Upper lobe of right lung (tissue), 1 donor: Measurements from ENCODE around the gene NUAK2. TPM values are rescaled to one million over a fixed set of nuclear protein-coding genes. Genes with fewer than 3 reads are reported as not detected.

Experiments used
- ATAC-seq: fragments of 200-7000 bp; cut with Tn5 transposase; one replicate; pipeline ENCODE4 v1.9.1; 2020; ENCODE audit warnings: mild to moderate bottlenecking, moderate library complexity
- DNase-seq: peaks from one replicate; pipeline ENCODE4 v3.0.0-alpha.2; 2020
- H3K27ac ChIP-seq: fragments of 200-600 bp; one replicate; pipeline ENCODE4 v1.8.0; 2022
- H3K27me3 ChIP-seq: fragments of 200-600 bp; one replicate; pipeline ENCODE4 v1.8.0; 2022; ENCODE audit warnings: mild to moderate bottlenecking
- H3K36me3 ChIP-seq: fragments of 200-600 bp; one replicate; pipeline ENCODE4 v1.8.0; 2022
- H3K4me1 ChIP-seq: fragments of 200-600 bp; one replicate; pipeline ENCODE4 v1.8.0; 2022
- H3K4me3 ChIP-seq: fragments of 200-600 bp; one replicate; pipeline ENCODE4 v1.8.0; 2022; ENCODE audit warnings: mild to moderate bottlenecking
- H3K9me3 ChIP-seq: fragments of 200-600 bp; one replicate; pipeline ENCODE4 v1.8.0; 2022
- intact Hi-C: fragments of 100-400 bp; cut with DNase I; formaldehyde crosslinking; loops from one replicate; pipeline ENCODE4 v1.11.0; 2022
- total RNA-seq: library from RNA; stranded (reverse); fragmentation: NEBNext Ultra II Directional; extraction: Animal tissue kit (Norgen Biotek cat#: 25700); gene quantifications from one replicate; pipeline ENCODE4 v1.2.1, GENCODE V29; 2021
- TF ChIP-seq, protein P1 (sequence below): fragments of 200-600 bp; IDR thresholded peaks from one replicate; pipeline ENCODE4 v1.8.0; 2022; ENCODE audit warnings: antibody characterized with exemption
- donor health status: DM: no; HTN: yes; CAD: no; lungs with severe emphysema.

NUAK2 gene
- total RNA-seq, 1 donor from 2014 or later: 8.8 TPM

DNA sequence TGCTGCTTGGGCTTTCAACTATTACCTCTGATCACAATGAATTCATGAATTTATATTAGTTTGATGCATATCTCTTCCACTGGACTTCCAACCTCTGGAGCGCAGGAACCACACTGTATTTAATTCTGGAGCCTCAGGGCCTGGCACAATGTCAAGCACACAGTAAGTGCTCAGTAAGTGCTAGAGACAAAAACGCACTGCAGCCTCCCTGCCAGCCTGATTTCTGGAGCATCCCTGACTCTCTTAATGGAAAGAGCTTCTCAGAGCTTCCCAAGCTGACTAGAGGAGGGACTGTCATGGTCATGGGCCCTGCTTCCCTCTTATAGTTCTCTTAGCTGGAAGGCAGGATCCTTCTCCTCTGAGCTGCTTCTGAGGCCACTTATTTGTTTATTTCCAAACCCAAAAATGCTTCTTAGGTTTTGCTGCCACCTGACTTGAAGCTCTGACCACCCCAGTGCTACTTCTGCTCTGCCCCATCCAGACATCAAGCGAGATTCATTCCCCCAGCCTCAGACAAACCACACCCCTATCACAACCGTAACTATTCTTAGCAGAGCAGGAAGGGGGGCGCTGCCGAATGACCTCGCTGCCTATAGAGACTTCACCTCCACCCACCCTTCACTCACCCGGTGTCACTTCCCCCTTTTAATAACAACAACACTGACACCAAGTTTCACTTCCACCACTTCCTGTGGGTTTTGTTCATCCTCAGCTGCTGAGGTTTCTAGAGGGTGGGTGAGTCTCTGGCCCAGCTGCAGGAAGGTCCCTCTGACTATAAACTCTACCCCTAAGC lies 33.6 kb downstream of the NUAK2 start:
- Histone ChIP-seq H3K4me3 (no peak overlapping the region), H3K27me3 (no peaks in the 10 kb centered on the region), H3K4me1 (peaks cover 44% of the 10 kb centered on the region), H3K27ac (peak overlapping the region; percentile 25), H3K9me3 (no peaks in the 10 kb centered on the region), H3K36me3 (no peaks in the 10 kb centered on the region)
- TF ChIP-seq, protein P1, sequence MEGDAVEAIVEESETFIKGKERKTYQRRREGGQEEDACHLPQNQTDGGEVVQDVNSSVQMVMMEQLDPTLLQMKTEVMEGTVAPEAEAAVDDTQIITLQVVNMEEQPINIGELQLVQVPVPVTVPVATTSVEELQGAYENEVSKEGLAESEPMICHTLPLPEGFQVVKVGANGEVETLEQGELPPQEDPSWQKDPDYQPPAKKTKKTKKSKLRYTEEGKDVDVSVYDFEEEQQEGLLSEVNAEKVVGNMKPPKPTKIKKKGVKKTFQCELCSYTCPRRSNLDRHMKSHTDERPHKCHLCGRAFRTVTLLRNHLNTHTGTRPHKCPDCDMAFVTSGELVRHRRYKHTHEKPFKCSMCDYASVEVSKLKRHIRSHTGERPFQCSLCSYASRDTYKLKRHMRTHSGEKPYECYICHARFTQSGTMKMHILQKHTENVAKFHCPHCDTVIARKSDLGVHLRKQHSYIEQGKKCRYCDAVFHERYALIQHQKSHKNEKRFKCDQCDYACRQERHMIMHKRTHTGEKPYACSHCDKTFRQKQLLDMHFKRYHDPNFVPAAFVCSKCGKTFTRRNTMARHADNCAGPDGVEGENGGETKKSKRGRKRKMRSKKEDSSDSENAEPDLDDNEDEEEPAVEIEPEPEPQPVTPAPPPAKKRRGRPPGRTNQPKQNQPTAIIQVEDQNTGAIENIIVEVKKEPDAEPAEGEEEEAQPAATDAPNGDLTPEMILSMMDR: peak; percentile 6
- peak; percentile 82 for DNase-seq
- intact Hi-C loops: no loop called here
- ATAC-seq: peak; percentile 82

DNA sequence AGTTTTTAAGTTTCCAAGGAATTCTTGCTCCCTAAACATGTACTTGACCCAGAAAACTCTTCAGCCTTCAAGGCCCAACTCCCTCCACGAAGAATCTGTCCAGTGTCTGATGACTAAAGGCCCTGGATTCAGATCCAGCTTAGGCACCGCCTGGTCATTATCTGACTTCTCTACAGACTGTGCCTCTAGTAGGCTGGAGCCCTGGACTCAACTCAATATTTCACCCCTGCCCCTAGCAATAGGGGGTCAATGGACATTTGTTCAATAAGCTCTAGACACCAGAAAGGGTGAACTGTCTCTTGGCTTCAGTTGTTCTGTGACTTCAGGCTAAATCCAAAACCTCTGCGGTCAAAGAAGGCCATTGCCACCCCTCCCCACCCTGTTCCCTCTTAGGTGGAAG lies 34.5 kb downstream of the NUAK2 start:
- no peak overlapping the region for H3K4me3 ChIP-seq
- ATAC-seq (no peak), DNase-seq (no peak)
- TF ChIP-seq, protein P1: no peak
- intact Hi-C loops: no loop called here
- H3K27ac ChIP-seq: peak overlapping the region; percentile 25
- H3K9me3 ChIP-seq: no peaks in the 10 kb centered on the region
- no peaks in the 10 kb centered on the region for H3K36me3 ChIP-seq
- H3K27me3 ChIP-seq: no peaks in the 10 kb centered on the region
- H3K4me1 ChIP-seq: peaks cover 44% of the 10 kb centered on the region

DNA sequence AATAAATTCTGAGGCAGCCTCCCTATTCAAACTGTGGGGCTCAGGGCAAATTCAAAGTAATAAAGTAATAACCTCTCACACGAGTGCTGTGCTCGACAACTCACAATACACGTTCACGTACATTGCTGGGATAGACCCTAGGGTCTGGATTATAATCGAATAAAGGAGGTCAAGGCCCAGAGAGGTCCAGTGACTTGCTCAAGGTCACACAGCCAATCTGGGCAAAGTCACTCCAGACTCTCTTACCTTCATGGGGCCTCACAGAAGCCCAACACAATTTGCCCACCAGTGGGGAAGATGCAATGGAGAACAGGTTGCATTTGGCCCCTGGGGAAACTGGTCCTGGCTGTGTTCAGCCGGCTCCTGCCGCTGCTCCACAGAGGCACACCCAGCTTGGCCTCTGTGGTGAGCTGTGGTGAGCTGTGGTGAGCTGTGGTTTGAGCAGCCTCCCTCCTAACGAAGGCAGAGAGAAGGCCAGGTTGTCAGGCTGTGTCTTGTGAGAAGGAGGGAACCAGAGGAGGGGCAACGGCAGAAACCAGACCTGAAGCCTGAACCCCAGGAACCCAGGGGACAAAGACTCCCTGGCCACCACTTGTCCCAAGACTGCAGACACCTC lies 35.1 kb downstream of the NUAK2 start:
- no peak for DNase-seq
- H3K36me3 ChIP-seq: no peaks in the 10 kb centered on the region
- TF ChIP-seq, protein P1: no peak
- no peaks in the 10 kb centered on the region for H3K9me3 ChIP-seq
- no peak for ATAC-seq
- no peaks in the 10 kb centered on the region for H3K27me3 ChIP-seq
- intact Hi-C loops: no loop called here
- peak overlapping the region; percentile 24 for H3K27ac ChIP-seq
- H3K4me3 ChIP-seq: no peak overlapping the region
- peaks cover 44% of the 10 kb centered on the region for H3K4me1 ChIP-seq

DNA sequence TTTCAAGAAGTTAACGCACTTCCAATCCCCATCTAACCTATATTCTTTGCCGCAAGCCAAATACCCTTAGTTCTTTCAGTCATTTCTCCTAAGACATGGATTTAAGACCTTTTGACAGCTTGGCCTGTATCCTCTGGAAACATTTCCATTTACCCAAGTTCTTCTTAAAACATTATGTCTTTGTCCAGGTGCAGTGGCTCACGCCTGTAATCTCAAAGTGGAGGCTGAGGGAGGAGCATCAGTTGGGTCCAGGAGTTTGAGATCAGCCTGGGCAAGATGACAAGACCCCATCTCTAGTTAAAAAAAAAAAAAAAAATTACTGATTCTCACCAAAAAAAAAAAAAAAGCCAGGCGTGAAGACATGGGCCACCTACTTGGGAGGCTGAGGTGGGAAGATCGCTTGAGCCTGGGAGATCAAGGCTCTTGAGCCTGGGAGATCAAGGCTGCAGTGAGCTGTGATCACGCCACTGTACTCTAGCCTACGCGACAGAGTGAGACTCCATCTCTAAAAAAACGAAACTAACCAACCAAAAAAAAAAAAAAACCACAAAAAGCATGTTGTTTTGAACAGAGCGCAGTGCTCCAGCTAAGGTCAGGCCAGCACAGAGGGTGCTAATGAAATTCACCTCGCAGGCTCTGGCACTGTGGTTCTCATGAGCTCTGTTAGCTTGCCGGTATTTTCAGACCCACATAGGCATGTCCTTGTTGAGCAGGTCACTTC lies 36.0 kb downstream of the NUAK2 start:
- peak overlapping the region; percentile 24 for H3K27ac ChIP-seq
- ATAC-seq: no peak
- no peaks in the 10 kb centered on the region for H3K9me3 ChIP-seq
- H3K4me1 ChIP-seq: peaks cover 44% of the 10 kb centered on the region
- intact Hi-C loops: no loop called here
- no peaks in the 10 kb centered on the region for H3K36me3 ChIP-seq
- no peaks in the 10 kb centered on the region for H3K27me3 ChIP-seq
- H3K4me3 ChIP-seq: no peak overlapping the region
- TF ChIP-seq, protein P1: no peak
- DNase-seq: no peak

DNA sequence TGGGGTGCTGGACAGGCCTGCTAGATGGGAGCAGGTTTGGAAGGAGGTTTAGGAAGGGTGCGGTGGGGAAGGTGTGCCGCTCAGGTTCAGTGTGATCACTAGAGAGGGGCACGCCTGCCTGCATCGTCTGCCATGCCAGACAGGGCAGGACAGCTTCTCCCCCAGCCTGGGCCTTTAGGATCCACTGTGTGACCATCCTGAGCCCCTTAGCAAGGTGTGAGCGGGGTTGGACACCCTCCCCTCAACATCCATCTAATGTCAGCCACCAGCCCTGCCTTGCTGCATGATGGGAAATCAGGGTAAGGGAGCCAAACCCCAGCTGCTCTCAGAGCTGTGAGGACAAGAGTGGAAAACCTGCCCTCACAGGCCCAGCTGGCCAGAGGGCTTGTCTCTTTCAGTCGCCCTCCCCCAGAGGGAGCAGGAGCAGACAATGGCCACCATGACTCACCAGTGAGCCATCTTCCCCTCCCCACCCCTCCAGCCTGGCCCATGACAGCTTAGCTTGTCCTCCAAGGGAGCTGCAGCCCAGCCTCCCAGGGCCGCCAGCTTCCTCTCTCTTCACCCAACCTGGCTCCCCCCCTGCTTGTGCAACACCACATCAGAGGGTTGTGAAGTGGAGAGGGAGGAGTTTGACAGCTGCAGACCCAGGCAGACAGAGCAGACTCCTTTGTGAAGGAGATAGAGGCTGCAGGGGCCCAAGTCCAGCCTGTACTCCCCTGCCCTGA lies 37.0 kb downstream of the NUAK2 start:
- H3K36me3 ChIP-seq: no peaks in the 10 kb centered on the region
- no peaks in the 10 kb centered on the region for H3K9me3 ChIP-seq
- intact Hi-C loops: no loop called here
- ATAC-seq (peak; percentile 93), DNase-seq (peak; percentile 92)
- peaks cover 44% of the 10 kb centered on the region for H3K4me1 ChIP-seq
- TF ChIP-seq, protein P1: peak; percentile 15
- H3K27ac ChIP-seq: peak overlapping the region; percentile 62
- H3K27me3 ChIP-seq: no peaks in the 10 kb centered on the region
- no peak overlapping the region for H3K4me3 ChIP-seq
